ENCODE data around the gene ZYX.

GRCh38 chr7:143361552-143362130, 19.5 kb upstream of the ZYX start:
- no peak for TF ChIP-seq CTCF (IDR thresholded peaks at IDR 0.05)
- no peak for TF ChIP-seq EZH2 (IDR thresholded peaks at IDR 0.05; ENCODE audit: borderline replicate concordance, insufficient read depth, low read depth, low read length, poor library complexity, severe bottlenecking)
